ENCODE measurements around the gene ANAPC15. TPM values are rescaled to one million over a fixed set of nuclear protein-coding genes. Genes with fewer than 3 reads are reported as not detected.
"Not testable (repeated sequence)": the region's sequence is repeated elsewhere in the genome, so short reads cannot be mapped to it uniquely, and the experiment has no call there.

ANAPC15 gene
- total RNA-seq, result 46.0 TPM

DNA sequence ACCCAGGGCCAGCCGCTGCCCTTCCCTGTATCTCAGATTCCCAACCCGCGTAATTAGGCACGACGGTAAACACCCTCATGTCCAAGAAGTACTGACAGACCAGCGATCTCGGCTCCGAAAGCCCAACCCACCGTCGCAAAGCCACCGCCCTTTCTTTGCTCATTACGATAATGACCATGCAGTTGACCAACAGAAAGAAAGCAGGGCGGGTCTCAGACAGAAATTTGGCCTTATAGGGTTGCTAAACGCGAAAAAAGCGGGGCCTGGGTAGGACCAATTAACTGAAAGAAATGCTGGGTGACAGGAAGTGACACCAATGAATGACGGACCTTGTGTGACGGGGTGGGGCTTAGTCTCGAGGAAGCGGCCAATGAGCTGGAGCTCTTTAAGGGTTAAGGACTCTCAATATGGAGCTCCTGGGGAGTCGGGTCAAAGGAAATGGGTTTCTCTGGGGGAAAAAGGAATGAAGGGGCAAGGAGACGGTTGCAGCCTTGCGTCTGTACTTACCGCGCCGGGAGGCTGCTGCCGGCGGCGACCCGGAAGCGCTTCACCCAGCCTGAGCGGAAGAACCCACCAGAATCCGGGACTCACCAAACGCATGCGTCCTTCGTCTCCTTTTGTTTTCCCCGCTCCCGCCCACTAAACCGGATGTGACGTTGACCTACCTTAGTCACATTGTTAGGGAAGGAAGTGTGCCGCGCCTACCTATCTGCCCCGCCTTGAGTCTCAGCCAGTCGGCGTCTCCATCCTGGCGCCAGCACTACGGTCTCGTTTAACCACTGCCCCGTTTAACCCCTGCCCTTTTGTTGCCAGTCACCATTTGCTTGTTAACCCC, at the start of gene ANAPC15:
Gene ANAPC15, minus strand, starts transcription at position 553 of the 835 bp plus-strand sequence. CDS start 1,419 bp downstream, outside the sequence.
- ATAC-seq, result peak; percentile 92

DNA sequence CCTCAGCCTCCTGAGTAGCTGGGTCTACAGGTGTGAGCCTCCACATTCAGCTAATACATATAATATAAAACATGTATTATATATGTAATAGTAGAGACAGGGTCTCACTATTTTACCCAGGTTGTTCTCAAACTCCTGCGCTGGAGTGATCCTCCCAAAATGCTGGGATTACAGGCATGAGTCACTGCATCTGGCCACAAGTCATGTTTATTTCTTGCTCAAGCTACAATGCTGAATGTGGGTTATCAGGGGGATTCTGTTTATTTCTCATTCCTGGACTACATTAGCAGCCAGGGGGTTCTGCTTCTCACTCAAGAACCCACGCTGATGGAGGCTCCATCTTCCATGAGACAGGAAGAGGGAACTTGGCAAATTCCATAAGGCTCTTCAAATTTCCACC, 47.8 kb upstream of the ANAPC15 start:
- ATAC-seq, result no peak

GRCh38 chr11:72157131-72157530, 44.6 kb upstream of the ANAPC15 start:
- ATAC-seq, result no peak

DNA sequence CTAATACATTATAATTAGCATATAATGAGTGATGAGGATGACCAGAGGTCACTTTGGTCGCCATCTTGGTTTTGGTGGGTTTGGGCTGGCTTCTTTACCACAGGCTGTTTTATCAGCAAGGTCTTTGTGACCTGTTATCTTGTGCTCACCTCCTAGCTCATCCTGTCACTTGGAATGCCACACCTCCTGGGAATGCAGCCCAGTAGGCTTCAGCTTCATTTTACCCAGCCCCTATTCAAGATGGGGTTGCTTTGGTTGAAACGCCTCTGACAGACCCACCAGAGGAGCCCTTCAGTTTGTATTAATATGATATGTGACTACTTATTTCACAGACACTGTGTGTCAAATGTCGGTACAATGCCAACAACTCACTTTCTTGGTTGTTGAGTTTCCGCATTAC, 43.3 kb upstream of the ANAPC15 start:
- no peak for ATAC-seq

DNA sequence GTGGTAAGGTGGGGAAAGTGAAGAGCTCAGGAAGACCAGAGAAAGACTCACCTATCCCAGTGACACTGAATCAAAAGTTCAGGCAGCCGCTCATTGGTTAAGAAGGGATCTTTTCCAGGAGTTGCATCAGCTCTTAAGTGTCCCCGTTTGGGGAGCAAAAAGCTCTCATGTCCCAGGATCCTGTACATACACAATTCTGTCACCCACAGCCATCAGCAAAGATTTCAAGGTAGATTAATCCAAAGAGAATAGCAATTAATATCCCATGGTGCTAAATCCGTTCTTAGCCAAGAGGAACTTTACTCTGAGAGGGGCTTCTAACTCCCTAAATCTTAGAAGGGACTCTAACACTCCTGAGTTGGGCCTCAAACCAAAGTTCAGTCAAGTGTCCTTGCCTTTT, 42.3 kb upstream of the ANAPC15 start:
- ATAC-seq, result no peak

- ATAC-seq, result not testable (repeated sequence)
These were observed 41.4 kb upstream of the ANAPC15 start for GRCh38 chr11:72153874-72154273.

DNA sequence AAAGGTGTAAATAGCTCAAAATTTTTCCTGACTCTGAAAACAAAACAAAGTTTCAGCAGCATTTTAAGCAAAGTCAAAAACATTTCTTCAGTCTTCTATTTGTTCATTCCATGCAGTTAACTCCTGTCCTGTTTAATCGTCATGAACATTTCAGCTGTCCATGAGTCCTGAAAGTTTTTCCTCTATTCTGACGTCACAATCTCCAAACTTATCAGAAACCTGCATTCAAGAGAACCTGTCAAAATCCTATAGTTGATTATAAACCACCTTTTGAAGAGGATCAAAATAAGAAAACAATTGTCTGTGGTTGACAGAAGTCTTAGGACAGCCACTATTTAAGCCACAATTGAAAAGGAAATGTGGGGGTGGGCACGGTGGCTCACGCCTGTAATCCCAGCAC, 38.4 kb upstream of the ANAPC15 start:
- no peak for ATAC-seq

DNA sequence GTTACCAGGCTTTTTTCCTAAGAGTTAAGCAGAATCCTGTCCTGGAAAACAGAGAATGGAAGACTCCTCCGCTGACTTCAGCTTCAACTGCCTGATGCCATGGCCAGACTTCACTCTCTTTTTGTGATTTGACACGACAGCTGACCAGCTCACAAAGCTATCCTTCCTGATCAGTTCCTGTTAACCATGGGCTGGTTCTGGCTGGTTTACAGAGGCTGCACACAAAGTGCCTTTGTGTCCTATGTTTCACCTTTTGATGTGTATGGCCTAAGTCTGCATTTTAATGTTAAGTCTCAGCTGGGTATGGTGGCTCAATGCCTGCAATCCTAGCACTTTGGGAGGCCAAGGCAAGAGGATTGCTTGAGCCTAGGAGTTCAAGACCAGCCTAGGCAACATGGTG, 34.1 kb upstream of the ANAPC15 start:
- ATAC-seq, result no peak

- no peak for ATAC-seq
These were observed 32.5 kb upstream of the ANAPC15 start for GRCh38 chr11:72144807-72145565.

DNA sequence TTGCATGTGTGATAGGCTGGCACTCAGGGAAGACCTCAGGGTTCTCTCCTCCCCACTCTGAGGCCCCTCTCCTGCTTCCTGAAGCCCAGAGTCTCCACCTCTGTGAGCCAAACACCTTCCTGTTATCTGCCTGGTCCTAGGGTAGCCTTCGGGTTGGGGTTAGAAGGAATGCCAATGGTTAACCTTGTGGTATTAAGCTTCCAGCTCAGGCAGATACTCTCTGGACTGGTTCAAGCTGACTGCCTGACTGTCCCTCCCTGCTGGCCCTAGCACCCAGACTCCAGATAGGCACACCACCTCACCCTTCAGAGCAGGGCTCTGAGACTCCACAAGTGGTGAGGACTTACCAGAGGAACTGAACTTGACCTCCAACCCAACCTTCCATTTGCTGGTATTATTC, 30.0 kb upstream of the ANAPC15 start:
- ATAC-seq, result peak; percentile 5

DNA sequence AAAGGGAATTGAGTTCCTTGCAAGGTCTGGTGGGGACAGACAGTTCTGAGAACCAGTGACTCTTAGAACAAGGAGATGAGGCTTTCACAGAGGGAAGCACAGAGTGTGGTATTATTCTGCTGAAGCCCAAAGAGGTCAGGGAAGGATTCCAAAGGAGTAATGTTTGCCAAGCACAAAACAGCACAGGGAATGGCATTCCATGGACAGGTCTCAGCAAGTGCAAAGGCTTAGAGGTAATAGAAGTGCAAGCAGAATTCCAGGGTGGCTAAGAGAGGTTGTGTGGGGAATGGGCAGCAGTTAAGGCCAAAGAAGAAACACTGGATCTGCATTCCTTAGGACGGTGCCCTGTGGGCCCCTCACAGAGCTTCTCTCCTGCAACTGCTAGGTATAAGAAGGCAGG, 29.6 kb upstream of the ANAPC15 start:
- peak; percentile 51 for ATAC-seq

DNA sequence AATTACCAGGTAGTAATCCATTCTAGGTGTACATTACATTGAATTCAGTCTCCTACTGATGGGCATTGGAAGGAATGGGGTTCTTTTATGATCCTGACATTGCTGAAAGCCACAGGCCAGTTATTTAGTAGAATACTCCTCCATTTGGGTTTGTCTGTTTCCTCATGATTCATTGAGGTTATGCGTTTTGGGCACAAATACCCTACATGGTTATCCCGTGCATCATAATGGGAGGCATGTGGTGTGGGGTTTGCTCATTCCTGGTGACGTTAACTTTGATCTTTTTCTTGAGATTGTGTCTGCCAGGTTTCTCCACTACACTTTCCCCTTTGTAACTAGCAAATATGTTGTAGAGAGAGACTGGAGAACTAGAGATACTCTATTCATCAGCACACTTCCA, 28.6 kb upstream of the ANAPC15 start:
- peak; percentile 34 for ATAC-seq

DNA sequence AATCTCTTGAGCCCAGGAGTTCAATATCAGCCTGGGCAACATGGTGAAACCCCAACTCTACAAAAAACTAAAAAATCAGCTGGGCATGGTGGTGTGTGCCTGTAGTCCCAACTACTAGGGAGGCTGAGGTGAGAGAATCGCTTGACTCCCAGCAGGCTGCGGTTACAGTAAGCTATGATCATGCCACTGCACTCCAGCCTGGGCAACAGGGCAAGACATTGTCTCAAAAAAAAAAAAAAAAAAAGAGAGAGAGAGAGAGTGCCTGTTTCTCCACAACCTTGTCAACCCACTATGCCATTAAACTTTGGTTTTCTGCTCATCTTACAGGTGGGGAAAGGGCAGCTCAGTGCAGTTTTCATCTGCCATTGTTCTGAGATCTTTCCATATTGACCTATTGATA, 28.2 kb upstream of the ANAPC15 start:
- ATAC-seq, result no peak

GRCh38 chr11:72139500-72139899, 27.0 kb upstream of the ANAPC15 start:
- no peak for ATAC-seq

GRCh38 chr11:72138821-72139390, 26.4 kb upstream of the ANAPC15 start:
- ATAC-seq, result no peak

DNA sequence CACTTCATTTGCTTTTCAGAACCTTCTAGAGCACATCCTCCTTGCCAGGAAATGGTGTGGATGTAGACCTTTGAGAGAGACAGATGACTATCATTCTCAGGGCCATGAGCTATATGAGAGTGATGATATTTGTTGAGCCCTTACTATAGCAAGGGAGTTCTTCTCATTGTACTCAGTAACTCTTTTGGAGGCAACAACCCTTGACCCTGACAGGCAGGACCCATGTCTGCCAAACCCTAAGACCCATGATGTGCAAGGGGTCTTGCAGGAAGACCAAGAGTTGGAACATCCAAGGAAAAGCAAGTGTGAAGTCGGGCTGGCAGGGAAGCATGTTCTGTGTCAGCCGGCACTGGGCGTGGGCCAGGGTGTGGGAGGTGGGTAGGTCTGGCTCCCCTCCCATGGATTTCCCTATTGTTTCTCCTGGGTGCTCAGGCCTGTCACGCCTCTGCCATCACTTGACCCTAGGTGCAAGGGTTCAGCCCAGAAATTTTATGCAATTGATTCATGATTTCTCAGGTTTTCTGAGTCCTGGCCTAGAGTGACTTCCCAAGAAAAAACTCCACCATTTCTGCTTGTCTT, 24.3 kb upstream of the ANAPC15 start:
- ATAC-seq, result peak; percentile 90

DNA sequence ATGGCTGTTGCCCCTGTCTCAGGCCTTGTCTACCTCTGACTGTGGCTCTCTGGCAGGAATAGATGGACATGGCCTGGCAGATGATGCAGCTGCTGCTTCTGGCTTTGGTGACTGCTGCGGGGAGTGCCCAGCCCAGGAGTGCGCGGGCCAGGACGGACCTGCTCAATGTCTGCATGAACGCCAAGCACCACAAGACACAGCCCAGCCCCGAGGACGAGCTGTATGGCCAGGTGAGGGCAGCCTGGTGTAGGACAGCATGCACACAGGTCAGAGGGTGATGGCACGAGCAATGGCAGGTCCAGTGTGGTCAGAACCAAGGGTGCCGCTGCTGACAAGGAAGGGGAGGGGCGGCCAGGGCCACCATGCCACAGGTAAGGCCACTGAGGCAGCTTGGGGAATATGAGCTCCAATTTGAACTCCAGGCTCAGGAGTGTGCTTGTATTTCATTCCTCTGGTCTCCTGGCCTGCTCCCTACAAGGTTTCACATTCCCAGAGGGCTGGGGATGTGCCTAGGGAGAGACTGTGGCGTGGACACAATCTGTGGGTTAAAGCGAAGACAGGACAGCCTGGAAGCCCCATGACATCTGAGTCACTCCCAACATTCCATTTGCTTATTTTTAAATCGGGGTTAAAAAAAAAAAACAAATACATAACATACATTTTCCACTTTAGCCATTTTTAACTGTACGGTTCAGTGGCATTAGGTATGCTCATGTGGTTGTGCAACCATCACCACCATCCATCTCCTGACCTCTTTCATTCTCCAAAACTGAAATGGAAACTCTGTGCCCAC, 23.6 kb upstream of the ANAPC15 start:
- ATAC-seq, result peak; percentile 34

GRCh38 chr11:72135473-72135872, 23.0 kb upstream of the ANAPC15 start, which contains the start of gene FOLR3:
FOLR3 (plus strand) TSS chr11:72135725; CDS start chr11:72135953, 228 bp downstream.
- ATAC-seq, result not testable (repeated sequence)

GRCh38 chr11:72132646-72133045, 20.2 kb upstream of the ANAPC15 start:
- ATAC-seq, result no peak

GRCh38 chr11:72129381-72129780, 16.9 kb upstream of the ANAPC15 start:
- no peak for ATAC-seq

- no peak for ATAC-seq
These were observed 15.4 kb upstream of the ANAPC15 start for GRCh38 chr11:72127923-72128322.

DNA sequence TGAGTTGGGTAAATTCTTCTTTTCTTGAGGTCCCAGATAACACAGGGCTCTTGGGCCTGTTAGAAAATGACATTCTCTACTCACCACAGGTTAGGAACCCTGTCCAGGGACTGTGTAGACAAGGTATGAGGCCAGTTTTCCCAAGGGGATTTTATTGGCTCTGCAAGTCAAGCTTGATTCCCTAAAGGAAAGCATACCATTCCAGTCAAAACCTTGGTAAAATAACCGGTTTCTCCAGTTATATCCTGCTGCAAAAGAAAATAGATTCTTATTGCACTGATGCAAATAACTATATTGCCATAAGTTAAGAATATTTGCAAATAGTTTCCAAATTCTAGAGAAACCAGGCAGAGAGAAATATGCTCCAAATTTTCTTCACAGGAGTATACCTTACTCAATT, 13.5 kb upstream of the ANAPC15 start:
- no peak for ATAC-seq
